SH-SY5Y (cell line): ENCODE data around the gene SHISA6.

ENCODE experiments used
- GATA2 ChIP-seq: IDR thresholded peaks from 2 replicates; pipeline ENCODE4 v1.6.1; 2011; ENCODE audit warnings: mild to moderate bottlenecking, low read depth, low read length
- GATA3 ChIP-seq: IDR thresholded peaks from 2 replicates; pipeline ENCODE4 v1.6.1; 2011; ENCODE audit warnings: low read depth, mild to moderate bottlenecking, low read length, moderate library complexity

DNA sequence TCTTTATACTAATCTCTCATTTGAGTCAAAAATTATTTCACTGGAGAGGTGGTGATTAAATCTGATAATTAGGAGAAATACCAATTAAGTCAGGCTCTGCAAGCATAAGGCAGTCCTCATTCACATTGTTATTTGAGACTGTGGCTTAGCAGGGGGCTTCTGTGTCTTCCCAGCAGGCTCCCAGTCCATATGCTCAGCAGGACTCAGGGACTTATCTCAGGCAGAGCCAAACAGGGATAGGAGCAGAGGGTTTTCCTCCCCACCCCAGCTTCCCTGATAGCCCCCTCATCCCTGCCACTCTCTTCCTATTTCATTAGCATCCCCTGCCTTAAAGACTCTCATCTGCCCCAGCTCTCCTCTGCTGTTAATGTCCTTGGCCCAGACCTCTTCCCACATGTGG lies 252.9 kb downstream of the SHISA6 start:
- no peak for TF ChIP-seq GATA2
- TF ChIP-seq GATA3 = no peak
